Suprapubic skin (tissue), 4 donors: ENCODE measurements around the gene ACSS1. TPM values are rescaled to one million over a fixed set of nuclear protein-coding genes. Genes with fewer than 3 reads are reported as not detected.
A peak's percentile ranks its signal among the peaks of the same experiment; 100 is the strongest.

Experiments used
- DNase-seq, 2 donors: peaks; one replicate each; pipeline ENCODE4 v3.0.0-alpha.2; 2019; ENCODE audit warnings: low spot score in 2 of 2
- H3K27ac ChIP-seq: fragments of 200-600 bp; sonication (generic); one replicate; pipeline ENCODE4 v1.5.1; 2019
- H3K27me3 ChIP-seq: fragments of 200-600 bp; sonication (generic); one replicate; pipeline ENCODE4 v1.5.1; 2019
- H3K36me3 ChIP-seq: fragments of 200-600 bp; sonication (generic); one replicate; pipeline ENCODE4 v1.5.1; 2019
- H3K4me1 ChIP-seq: fragments of 200-600 bp; sonication (generic); one replicate; pipeline ENCODE4 v1.5.1; 2019
- H3K4me3 ChIP-seq: fragments of 200-600 bp; sonication (generic); one replicate; pipeline ENCODE4 v1.5.1; 2019; ENCODE audit warnings: mild to moderate bottlenecking
- H3K9me3 ChIP-seq: fragments of 200-600 bp; sonication (generic); one replicate; pipeline ENCODE4 v1.5.1; 2019
- EP300 ChIP-seq: sonication (generic); formaldehyde crosslinking; IDR thresholded peaks from one replicate; pipeline ENCODE4 v1.6.1; 2017; ENCODE audit warnings: antibody characterized with exemption
- POLR2A ChIP-seq, 2 donors: fragments of 450-650 bp; IDR thresholded peaks; one replicate each; pipeline ENCODE4 v1.6.1; 2017; ENCODE audit warnings: antibody characterized with exemption in 2 of 2, mild to moderate bottlenecking in 2 of 2, moderate library complexity in 2 of 2
- POLR2AphosphoS5 ChIP-seq, 3 donors: sonication (generic); formaldehyde crosslinking; IDR thresholded peaks; one replicate each; pipeline ENCODE4 v1.6.1; 2017; ENCODE audit warnings: antibody characterized with exemption in 3 of 3
- WGBS: methylation state at CpG from one replicate; pipeline ENCODE4 v1.1.5; 2018; 5-methylcytosine and 5-hydroxymethylcytosine counted together
- total RNA-seq, 4 donors: library from RNA; depleted of rRNA; stranded (reverse); fragments of >200 nt; gene quantifications; one replicate each; pipeline ENCODE4 v1.1.0, GENCODE V29; 2016
- TF ChIP-seq, protein P1 (sequence below), 2 donors: fragments of 200-600 bp in 1 of 2; fragments of 450-650 bp in 1 of 2; sonication (generic) in 1 of 2; IDR thresholded peaks; one replicate each; pipeline ENCODE4 v1.5.1; 2016 to 2019; ENCODE audit warnings: antibody characterized with exemption in 2 of 2, mild to moderate bottlenecking in 1 of 2, moderate library complexity in 1 of 2

Gene ACSS1
- total RNA-seq, 4 donors from 2014 or later, result 29.0 to 80.0 (median 47.6) TPM

DNA sequence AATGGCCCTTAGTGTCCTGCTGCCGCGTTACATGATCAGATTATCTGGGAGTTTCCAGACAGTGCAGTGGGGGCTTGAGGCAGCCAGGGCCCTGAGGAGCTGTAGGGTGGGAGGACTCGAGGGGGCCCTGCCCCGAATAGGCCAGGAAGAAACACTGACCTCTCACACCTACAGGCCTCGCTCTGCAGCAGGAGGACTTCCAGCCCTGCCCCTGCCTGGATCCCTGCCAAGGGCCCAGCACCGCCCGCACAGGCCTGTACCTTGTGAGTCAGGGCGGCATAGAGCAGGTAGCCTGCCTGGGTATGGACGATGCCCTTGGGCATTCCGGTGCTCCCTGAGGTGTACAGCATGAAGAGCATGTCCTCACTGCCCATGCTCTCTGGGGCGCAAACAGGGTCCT lies 35.3 kb downstream of the ACSS1 start:
- 69% methylated on average over 7 of the region's 11 CpGs for WGBS
- Histone ChIP-seq H3K27me3 (no peaks in the 10 kb centered on the region), H3K36me3 (peaks cover 18% of the 10 kb centered on the region), H3K9me3 (no peaks in the 10 kb centered on the region), H3K4me3 (no peak overlapping the region), H3K27ac (no peak overlapping the region), H3K4me1 (peaks cover 54% of the 10 kb centered on the region)
- TF ChIP-seq POLR2AphosphoS5 (IDR thresholded peaks at IDR 0.05) (no peak), EP300 (no peak), POLR2A (IDR thresholded peaks at IDR 0.05) (no peak)
- TF ChIP-seq, protein P1, sequence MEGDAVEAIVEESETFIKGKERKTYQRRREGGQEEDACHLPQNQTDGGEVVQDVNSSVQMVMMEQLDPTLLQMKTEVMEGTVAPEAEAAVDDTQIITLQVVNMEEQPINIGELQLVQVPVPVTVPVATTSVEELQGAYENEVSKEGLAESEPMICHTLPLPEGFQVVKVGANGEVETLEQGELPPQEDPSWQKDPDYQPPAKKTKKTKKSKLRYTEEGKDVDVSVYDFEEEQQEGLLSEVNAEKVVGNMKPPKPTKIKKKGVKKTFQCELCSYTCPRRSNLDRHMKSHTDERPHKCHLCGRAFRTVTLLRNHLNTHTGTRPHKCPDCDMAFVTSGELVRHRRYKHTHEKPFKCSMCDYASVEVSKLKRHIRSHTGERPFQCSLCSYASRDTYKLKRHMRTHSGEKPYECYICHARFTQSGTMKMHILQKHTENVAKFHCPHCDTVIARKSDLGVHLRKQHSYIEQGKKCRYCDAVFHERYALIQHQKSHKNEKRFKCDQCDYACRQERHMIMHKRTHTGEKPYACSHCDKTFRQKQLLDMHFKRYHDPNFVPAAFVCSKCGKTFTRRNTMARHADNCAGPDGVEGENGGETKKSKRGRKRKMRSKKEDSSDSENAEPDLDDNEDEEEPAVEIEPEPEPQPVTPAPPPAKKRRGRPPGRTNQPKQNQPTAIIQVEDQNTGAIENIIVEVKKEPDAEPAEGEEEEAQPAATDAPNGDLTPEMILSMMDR (IDR thresholded peaks at IDR 0.05), result no peak
- DNase-seq, result peak; percentile 67 to 77

DNA sequence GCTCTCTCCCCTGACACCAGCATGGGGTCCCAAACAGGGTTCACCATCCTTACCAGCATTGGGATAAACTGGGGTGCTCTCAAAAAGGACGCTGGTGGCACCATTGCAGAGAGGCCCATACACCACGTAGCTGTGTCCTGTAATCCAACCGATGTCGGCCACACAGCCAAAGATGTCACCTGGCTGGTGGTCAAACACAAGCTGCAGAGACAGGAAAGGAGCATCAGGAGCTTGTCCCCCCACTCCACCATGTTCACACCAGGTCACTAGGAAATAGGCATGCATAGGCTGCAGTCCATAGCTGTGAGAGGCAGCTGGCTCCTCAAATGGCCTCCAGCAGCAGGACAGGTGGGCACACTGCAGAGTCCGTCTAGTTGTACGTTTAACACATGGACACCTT lies 36.6 kb downstream of the ACSS1 start:
- DNase-seq, result peak; percentile 50 to 58
- Histone ChIP-seq H3K4me1 (peaks cover 68% of the 10 kb centered on the region), H3K27ac (no peak overlapping the region), H3K9me3 (no peaks in the 10 kb centered on the region), H3K27me3 (no peaks in the 10 kb centered on the region), H3K36me3 (peaks cover 22% of the 10 kb centered on the region), H3K4me3 (no peak overlapping the region)
- WGBS, result 98% methylated on average over 6 of the region's 6 CpGs
- TF ChIP-seq POLR2A (IDR thresholded peaks at IDR 0.05), result no peak
- TF ChIP-seq EP300, result no peak
- TF ChIP-seq, protein P1 (IDR thresholded peaks at IDR 0.05), result no peak
- no peak for TF ChIP-seq POLR2AphosphoS5 (IDR thresholded peaks at IDR 0.05)

DNA sequence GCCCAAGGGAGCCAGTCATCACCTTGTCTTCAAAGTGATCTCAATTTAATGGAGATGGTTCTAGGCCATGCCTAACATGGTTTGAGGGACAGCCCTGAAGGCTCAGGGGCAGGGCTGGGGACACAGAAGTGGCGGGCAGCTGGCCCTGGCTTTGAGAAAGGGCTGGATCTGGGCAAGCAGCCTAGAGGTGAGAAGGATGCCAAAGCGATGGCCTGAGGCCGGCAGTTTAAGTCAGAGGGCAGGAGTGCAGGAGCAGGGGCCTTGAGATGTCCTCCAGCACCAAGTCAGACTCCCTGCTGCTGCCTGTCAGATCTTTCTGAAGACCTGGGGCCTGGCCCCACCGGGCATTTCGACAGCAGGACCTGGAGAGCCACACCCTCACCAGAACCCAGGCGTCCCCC lies 37.0 kb downstream of the ACSS1 start:
- Histone ChIP-seq H3K4me3 (no peak overlapping the region), H3K27ac (no peak overlapping the region), H3K27me3 (no peaks in the 10 kb centered on the region), H3K36me3 (peaks cover 25% of the 10 kb centered on the region), H3K4me1 (peaks cover 70% of the 10 kb centered on the region), H3K9me3 (no peaks in the 10 kb centered on the region)
- TF ChIP-seq POLR2A (IDR thresholded peaks at IDR 0.05), result no peak
- no peak for TF ChIP-seq EP300
- TF ChIP-seq POLR2AphosphoS5 (IDR thresholded peaks at IDR 0.05), result no peak
- TF ChIP-seq, protein P1 (IDR thresholded peaks at IDR 0.05), result no peak
- WGBS, result 72% methylated on average over 5 of the region's 6 CpGs
- DNase-seq, result peak; percentile 25 to 65

DNA sequence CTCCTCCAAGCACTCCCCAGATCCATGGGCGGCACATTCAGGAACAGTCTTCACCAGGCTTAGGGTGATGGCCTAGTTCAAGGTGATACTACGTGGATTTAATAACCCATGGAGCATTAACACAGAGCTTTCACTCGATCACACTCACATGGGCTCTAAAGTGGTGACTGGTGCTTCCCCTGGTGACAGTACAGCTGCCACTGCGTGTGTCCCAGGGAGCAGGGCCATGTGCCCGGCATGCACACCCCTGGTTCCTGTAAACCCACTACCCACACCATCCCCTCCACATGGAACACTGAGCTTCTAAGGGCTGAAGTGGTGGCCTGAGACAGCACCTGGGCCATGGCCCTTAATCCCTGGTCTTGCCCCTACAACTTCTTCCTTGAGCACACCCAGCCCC lies 37.6 kb downstream of the ACSS1 start:
- Histone ChIP-seq H3K4me3 (no peak overlapping the region), H3K9me3 (no peaks in the 10 kb centered on the region), H3K27ac (no peak overlapping the region), H3K27me3 (no peaks in the 10 kb centered on the region), H3K36me3 (peaks cover 27% of the 10 kb centered on the region), H3K4me1 (peaks cover 70% of the 10 kb centered on the region)
- DNase-seq, result peak; percentile 11 to 35
- TF ChIP-seq POLR2A (IDR thresholded peaks at IDR 0.05) (no peak), EP300 (no peak), POLR2AphosphoS5 (IDR thresholded peaks at IDR 0.05) (no peak)
- TF ChIP-seq, protein P1 (IDR thresholded peaks at IDR 0.05), result no peak
- 97% methylated on average over 5 of the region's 5 CpGs for whole genome bisulfite sequencing

DNA sequence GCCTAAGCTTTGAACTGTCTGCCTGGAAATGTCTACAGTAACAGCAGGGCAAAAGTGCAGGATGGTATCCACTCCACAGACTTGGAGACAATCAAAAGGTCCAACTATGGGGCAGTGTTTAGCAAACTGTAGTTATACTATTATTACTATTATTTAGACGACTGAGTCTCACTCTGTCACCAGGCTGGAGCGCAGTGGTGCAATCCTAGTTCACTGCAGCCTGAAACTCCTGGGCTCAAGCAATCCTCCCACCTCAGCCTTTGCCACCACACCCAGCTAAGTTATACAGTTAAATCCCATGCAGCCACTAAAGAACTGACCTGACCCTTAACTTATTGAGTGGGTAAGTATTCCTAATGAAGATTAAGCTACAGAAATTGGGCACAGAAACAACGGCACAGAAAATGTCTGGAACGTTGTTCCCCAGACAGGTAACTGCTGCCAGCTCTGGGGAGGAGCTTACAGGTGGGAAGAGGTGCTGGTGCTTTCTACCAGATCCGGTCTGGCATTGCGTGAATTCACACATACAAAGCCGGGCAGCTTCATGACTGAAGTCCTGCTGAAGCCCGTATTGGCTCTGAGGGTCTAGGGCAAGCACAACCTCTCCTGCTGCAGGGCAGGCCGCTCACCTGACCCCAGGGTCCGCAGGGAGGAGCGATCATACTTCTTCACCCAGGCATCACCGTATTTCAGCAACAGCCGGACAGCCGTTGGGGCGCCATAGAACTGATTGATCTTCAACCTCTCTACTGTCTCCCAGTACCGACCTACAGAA lies 38.4 kb downstream of the ACSS1 start:
- Histone ChIP-seq H3K4me1 (peaks cover 70% of the 10 kb centered on the region), H3K4me3 (no peak overlapping the region), H3K27me3 (no peaks in the 10 kb centered on the region), H3K36me3 (peaks cover 31% of the 10 kb centered on the region), H3K27ac (peak overlapping the region; percentile 14), H3K9me3 (no peaks in the 10 kb centered on the region)
- no peak for TF ChIP-seq EP300
- no peak for TF ChIP-seq POLR2AphosphoS5 (IDR thresholded peaks at IDR 0.05)
- no peak for TF ChIP-seq POLR2A (IDR thresholded peaks at IDR 0.05)
- TF ChIP-seq, protein P1 (IDR thresholded peaks at IDR 0.05), result no peak
- WGBS, result 66% methylated on average over 14 of the region's 16 CpGs
- DNase-seq, result peak; percentile 52 to 59
